Measurements from ENCODE around the gene TYW1.
"Not testable (repeated sequence)": the region's sequence is repeated elsewhere in the genome, so short reads cannot be mapped to it uniquely, and the experiment has no call there.

- TF ChIP-seq ZNF274 (IDR thresholded peaks at IDR 0.05; ENCODE audit: low read depth, low read length); SUZ12 (IDR thresholded peaks at IDR 0.05; ENCODE audit: extremely low read depth, insufficient read depth, insufficient read length); YY1 (IDR thresholded peaks at IDR 0.05; ENCODE audit: insufficient read depth, insufficient read length): not testable (repeated sequence)
Observed at GRCh38 chr7:66979013-66979412, 17.6 kb upstream of the TYW1 start.

Measured in NT2/D1 (cell line).